PFSK-1 (cell line): ENCODE measurements around the gene LPXN.

ENCODE experiments used
- FOXP2 ChIP-seq: optimal IDR thresholded peaks from 2 replicates; pipeline ENCODE3; 2011; ENCODE audit warnings: borderline replicate concordance, control low read depth, inconsistent platforms; ENCODE audit not compliant: insufficient read depth; ENCODE audit errors: extremely low read length, extremely low read depth
- POLR2AphosphoS5 ChIP-seq: IDR thresholded peaks from 2 replicates; pipeline ENCODE4 v1.6.1; 2012; ENCODE audit warnings: low read depth, mild to moderate bottlenecking, control low read depth, low read length, moderate library complexity
- REST ChIP-seq, 2 experiments: IDR thresholded peaks; 2 replicates each; pipeline versions ENCODE4 v1.6.1 to v1.8.0; 2011 to 2012; ENCODE audit warnings: low read depth in 2 of 2, low read length in 2 of 2, control low read depth in 1 of 2, inconsistent platforms in 1 of 2, mild to moderate bottlenecking in 1 of 2, moderate library complexity in 1 of 2; ENCODE audit not compliant: insufficient read depth in 1 of 2
- SIN3A ChIP-seq: IDR thresholded peaks from 2 replicates; pipeline ENCODE4 v1.6.1; 2012; ENCODE audit warnings: mild to moderate bottlenecking, low read length, moderate library complexity, borderline replicate concordance; ENCODE audit not compliant: insufficient read depth
- TAF1 ChIP-seq: IDR thresholded peaks from 2 replicates; pipeline ENCODE4 v1.6.1; 2012; ENCODE audit warnings: low read length, control low read depth, borderline replicate concordance; ENCODE audit not compliant: insufficient read depth

The LPXN gene

GRCh38 chr11:58508814-58509213, 66.8 kb downstream of the LPXN start:
- TF ChIP-seq SIN3A = no peak
- TF ChIP-seq FOXP2 = no peak
- no peak for TF ChIP-seq REST (IDR thresholded peaks at IDR 0.05; ENCODE audit: insufficient read depth in 1 of 2, low read depth in 2 of 2, low read length in 2 of 2)
- no peak for TF ChIP-seq TAF1
- TF ChIP-seq POLR2AphosphoS5 = no peak

- TF ChIP-seq REST (IDR thresholded peaks at IDR 0.05; ENCODE audit: insufficient read depth in 1 of 2, low read depth in 2 of 2, low read length in 2 of 2) (no peak), FOXP2 (no peak), POLR2AphosphoS5 (no peak), TAF1 (no peak), SIN3A (no peak)
Measured at GRCh38 chr11:58508005-58508404, 67.7 kb downstream of the LPXN start, which contains the start of gene OR5B21. OR5B21 (minus strand) TSS chr11:58508105; CDS start chr11:58508105, 0 bp downstream.

- TF ChIP-seq SIN3A (no peak), POLR2AphosphoS5 (no peak), TAF1 (no peak), FOXP2 (no peak), REST (IDR thresholded peaks at IDR 0.05; ENCODE audit: insufficient read depth in 1 of 2, low read depth in 2 of 2, low read length in 2 of 2) (no peak)
Measured at GRCh38 chr11:58507355-58507754, 68.3 kb downstream of the LPXN start.

- no peak for TF ChIP-seq FOXP2
- no peak for TF ChIP-seq POLR2AphosphoS5
- no peak for TF ChIP-seq TAF1
Measured at GRCh38 chr11:58506935-58507334, 68.7 kb downstream of the LPXN start.

GRCh38 chr11:58505849-58506248, 69.8 kb downstream of the LPXN start:
- TF ChIP-seq SIN3A = no peak
- no peak for TF ChIP-seq POLR2AphosphoS5
- no peak for TF ChIP-seq FOXP2
- TF ChIP-seq TAF1 = no peak
- TF ChIP-seq REST (IDR thresholded peaks at IDR 0.05; ENCODE audit: insufficient read depth in 1 of 2, low read depth in 2 of 2, low read length in 2 of 2) = no peak
